MG63 (cell line): ENCODE results near the gene OR2A25. TPM values are rescaled to one million over a fixed set of nuclear protein-coding genes. Genes with fewer than 3 reads are reported as not detected.
"Not testable (repeated sequence)": the region's sequence is repeated elsewhere in the genome, so short reads cannot be mapped to it uniquely, and the experiment has no call there.

Source experiments
- DNase-seq: peaks from one replicate; pipeline ENCODE4 v3.0.0-alpha.2; 2020
- H3K27me3 ChIP-seq: fragments of 250-450 bp; sonication (Bioruptor Pico); 2 replicates; pipeline ENCODE4 v1.5.1; 2020; ENCODE audit warnings: mild to moderate bottlenecking, moderate library complexity
- H3K36me3 ChIP-seq: fragments of 250-450 bp; sonication (Bioruptor Pico); 2 replicates; pipeline ENCODE4 v1.5.1; 2020; ENCODE audit warnings: mild to moderate bottlenecking, moderate library complexity
- H3K4me3 ChIP-seq: fragments of 250-450 bp; sonication (Bioruptor Pico); 2 replicates; pipeline ENCODE4 v1.5.1; 2020; ENCODE audit warnings: mild to moderate bottlenecking, moderate library complexity
- H3K9me3 ChIP-seq: fragments of 250-450 bp; sonication (Bioruptor Pico); 2 replicates; pipeline ENCODE4 v1.5.1; 2020; ENCODE audit warnings: mild to moderate bottlenecking, moderate library complexity
- total RNA-seq: library from RNA; depleted of rRNA; stranded (reverse); fragments of >200 nt; shearing (Covaris generic); gene quantifications from 2 replicates; pipeline ENCODE4 v1.2.3, GENCODE V29; 2014; ENCODE audit warnings: low replicate concordance

Gene OR2A25
- total RNA-seq, 1 experiment from 2014 or later: not detected

DNA sequence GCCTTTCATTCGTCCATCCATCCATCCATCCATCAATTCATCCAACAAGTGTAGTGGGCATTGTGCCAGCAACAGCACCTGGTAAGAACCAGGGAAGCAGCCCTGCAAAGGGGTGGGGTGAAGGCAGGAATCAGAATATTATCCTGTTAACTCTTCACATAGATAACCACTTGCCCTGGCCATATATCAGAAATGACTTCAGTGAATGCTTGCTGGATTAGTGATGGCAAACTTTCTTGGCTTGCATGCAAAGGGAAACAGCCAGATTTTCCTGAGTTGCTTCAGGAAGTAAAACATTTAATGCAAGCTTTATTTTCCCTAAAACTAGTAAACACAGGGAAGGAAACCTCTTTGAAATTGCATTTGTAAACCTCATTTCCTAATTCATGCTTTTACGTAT lies 20.1 kb upstream of the OR2A25 start:
- Histone ChIP-seq H3K36me3 (no peaks in the 10 kb centered on the region), H3K4me3 (no peak overlapping the region), H3K9me3 (peaks cover 4% of the 10 kb centered on the region; the same call in 1 of the 2 replicates), H3K27me3 (no peaks in the 10 kb centered on the region)
- DNase-seq: peak; percentile 30

DNA sequence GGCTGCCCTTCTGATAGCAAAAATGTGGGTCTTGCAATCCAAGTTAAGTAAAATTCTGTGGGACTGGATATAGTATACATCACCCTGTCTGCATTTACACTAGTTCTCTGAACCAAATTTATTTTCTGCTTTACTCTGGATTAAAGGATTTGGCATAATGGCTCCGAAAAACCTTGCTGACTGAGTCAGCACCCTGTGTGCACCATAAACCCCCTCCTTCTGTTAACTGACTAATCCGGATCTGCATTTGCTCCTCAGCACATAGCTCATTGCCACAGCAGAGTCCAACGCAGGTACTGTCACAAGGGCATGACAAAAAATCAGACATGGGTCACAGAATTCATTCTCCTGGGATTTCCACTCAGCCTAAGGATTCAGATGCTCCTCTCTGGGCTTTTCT lies 19.5 kb upstream of the OR2A25 start:
- peaks cover 4% of the 10 kb centered on the region; the same call in 1 of the 2 replicates for H3K9me3 ChIP-seq
- DNase-seq: peak; percentile 58
- no peaks in the 10 kb centered on the region for H3K36me3 ChIP-seq
- no peaks in the 10 kb centered on the region for H3K27me3 ChIP-seq
- H3K4me3 ChIP-seq: no peak overlapping the region

DNA sequence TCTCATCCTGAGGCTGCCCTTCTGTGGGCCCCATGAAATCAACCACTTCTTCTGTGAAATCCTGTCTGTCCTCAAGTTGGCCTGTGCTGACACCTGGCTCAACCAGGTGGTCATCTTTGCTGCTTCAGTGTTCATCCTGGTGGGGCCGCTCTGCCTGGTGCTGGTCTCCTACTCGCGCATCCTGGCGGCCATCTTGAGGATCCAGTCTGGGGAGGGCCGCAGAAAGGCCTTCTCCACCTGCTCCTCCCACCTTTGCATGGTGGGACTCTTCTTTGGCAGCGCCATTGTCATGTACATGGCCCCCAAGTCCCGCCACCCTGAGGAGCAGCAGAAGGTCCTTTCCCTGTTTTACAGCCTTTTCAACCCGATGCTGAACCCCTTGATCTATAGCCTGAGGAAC lies 18.7 kb upstream of the OR2A25 start:
- H3K9me3 ChIP-seq, H3K4me3 ChIP-seq, H3K36me3 ChIP-seq, H3K27me3 ChIP-seq, DNase-seq: not testable (repeated sequence)

DNA sequence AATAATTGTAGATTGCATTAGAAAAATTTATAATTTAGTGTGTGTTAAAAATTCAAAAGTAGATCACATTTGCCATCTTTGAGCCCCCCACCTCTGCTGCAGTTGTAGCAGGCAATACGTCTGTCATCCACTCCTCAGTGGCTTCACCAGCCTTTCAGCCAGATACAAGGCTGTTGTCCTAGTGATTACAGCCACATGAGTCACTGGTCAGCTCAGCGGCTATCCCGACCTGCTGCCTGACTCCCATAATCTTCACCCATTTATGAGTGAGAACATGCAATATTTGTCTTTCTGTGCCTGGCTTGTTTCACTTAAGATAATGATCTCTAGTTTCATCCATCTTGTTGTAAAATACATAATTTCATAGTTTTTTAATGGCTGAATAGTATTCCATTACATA lies 11.7 kb upstream of the OR2A25 start:
- Histone ChIP-seq H3K27me3 (no peaks in the 10 kb centered on the region), H3K4me3 (no peak overlapping the region), H3K36me3 (no peaks in the 10 kb centered on the region), H3K9me3 (peaks cover 4% of the 10 kb centered on the region; the same call in 1 of the 2 replicates)
- peak; percentile 62 for DNase-seq

DNA sequence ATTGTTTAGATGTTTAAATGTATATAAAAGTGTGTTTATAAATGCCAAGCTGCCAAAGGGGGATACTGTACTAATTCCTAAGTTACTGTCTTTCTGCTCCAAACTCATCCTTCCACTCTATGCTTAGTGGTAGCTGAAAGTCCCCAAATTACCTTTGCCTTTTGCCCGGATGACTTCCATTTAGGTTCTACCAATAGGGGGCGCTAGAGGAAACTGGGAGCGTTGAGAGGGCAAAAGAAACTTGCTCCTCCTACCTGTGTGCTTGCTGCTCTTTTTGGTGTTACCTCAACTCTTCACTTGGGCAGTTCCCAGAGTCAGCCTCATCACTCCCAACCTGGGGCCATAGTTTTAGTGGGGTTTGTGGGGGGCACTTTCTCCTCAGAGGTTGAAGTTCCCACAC lies 5.9 kb upstream of the OR2A25 start:
- no peak overlapping the region for H3K4me3 ChIP-seq
- no peaks in the 10 kb centered on the region for H3K9me3 ChIP-seq
- H3K27me3 ChIP-seq: no peaks in the 10 kb centered on the region
- H3K36me3 ChIP-seq: no peaks in the 10 kb centered on the region
- no peak for DNase-seq

DNA sequence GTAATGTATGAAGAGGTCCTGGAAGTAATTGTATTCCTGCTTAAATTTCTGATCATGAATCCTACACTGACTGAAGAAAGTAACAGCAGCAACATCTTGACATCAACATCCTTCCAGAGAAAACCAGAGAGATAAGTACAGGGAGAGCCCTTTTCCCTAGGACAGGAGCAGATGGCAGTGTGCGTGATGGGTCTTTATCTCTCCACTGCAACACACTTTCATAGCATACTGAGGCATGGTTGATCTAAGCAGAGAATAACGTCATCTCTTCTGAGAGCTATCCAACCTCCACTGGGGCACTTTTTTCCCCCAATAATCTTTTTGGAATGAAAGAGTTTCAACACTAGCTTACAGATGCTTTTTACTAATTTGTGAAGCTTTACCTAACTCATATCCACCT lies 342 bp downstream of the OR2A25 start:
- H3K36me3 ChIP-seq: no peaks in the 10 kb centered on the region
- no peak for DNase-seq
- H3K27me3 ChIP-seq: no peaks in the 10 kb centered on the region
- no peak overlapping the region for H3K4me3 ChIP-seq
- H3K9me3 ChIP-seq: no peaks in the 10 kb centered on the region

DNA sequence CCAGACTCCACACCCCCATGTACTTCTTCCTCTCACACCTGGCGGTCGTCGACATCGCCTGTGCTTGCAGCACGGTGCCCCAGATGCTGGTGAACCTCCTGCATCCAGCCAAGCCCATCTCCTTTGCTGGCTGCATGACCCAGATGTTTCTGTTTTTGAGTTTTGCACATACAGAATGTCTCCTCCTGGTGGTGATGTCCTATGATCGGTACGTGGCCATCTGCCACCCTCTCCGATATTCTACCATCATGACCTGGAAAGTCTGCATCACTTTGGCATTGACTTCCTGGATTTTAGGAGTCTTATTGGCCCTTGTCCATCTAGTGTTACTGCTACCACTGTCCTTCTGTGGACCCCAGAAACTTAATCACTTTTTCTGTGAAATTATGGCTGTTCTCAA lies 4.8 kb downstream of the OR2A25 start:
- Histone ChIP-seq H3K27me3 (no peaks in the 10 kb centered on the region), H3K9me3 (no peaks in the 10 kb centered on the region), H3K36me3 (no peaks in the 10 kb centered on the region), H3K4me3 (no peak overlapping the region)
- DNase-seq: no peak

DNA sequence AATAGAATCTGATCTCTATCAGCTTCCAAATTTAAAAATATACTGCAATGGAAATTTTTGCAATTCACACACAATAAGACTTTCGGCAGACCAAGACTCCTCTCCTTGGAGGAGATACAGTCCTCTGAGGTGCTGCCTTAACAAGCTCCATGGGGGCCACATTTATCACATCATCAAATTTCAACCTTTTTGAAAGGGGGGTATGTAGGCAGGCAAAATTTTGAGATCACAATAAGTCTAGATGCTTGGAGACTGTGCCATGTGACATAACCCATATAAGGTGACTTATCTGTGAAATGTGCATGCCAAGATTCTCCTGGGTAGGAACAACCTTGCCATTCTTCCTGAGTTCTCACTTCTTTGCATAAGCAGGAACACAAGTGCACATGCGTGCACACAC lies 16.4 kb downstream of the OR2A25 start, which contains the start of gene OR2A12:
Gene OR2A12 (plus strand): TSS at position 301 of the 400 bp plus-strand sequence. CDS start 8,830 bp downstream, outside the sequence.
- H3K4me3 ChIP-seq: no peak within 1 kb of the TSS
- no peak for DNase-seq
- no peaks in the 10 kb centered on the region for H3K27me3 ChIP-seq
- no peaks in the 10 kb centered on the region for H3K9me3 ChIP-seq
- no peaks in the 10 kb centered on the region for H3K36me3 ChIP-seq

DNA sequence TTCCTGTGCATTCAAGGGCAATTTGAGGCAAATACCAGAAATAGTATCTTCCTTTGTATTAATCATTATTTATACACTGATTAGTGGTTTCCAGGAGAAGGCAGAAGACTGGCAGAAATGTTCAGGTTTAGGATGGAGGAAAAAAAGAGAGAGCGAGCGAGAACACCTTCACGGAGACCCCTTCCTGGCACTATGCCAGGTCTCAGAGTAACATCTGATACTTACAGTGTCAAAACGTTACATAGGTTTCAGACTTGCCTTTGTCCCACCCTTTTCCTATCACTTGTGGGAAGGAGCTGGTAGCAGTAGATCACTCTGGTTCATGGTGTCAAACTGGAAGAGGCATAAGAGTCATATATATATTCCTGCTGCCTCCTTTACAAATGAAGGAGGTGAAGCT lies 17.1 kb downstream of the OR2A25 start:
- Histone ChIP-seq H3K4me3 (no peak overlapping the region), H3K9me3 (no peaks in the 10 kb centered on the region), H3K27me3 (no peaks in the 10 kb centered on the region), H3K36me3 (no peaks in the 10 kb centered on the region)
- DNase-seq: no peak

DNA sequence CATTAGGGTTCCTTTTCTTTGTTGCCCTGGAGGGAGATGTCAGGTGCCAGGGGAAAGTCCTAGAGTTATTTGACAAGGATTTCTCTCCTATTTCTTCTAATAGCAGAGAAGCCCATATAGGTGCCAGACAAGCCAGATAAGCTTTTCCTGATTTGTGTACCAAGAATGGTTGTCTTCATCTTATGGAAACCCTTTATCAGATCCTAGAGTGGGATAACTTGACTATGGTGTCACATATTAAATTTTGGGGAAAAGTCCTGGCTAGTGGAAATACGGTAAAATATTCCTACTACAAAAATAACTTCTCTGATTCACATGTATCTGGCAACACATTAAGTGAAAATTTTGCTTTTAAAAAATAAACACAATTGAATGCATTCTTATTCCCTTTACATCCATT lies 17.6 kb downstream of the OR2A25 start:
- Histone ChIP-seq H3K4me3 (no peak overlapping the region), H3K9me3 (no peaks in the 10 kb centered on the region), H3K27me3 (no peaks in the 10 kb centered on the region), H3K36me3 (no peaks in the 10 kb centered on the region)
- DNase-seq: no peak

DNA sequence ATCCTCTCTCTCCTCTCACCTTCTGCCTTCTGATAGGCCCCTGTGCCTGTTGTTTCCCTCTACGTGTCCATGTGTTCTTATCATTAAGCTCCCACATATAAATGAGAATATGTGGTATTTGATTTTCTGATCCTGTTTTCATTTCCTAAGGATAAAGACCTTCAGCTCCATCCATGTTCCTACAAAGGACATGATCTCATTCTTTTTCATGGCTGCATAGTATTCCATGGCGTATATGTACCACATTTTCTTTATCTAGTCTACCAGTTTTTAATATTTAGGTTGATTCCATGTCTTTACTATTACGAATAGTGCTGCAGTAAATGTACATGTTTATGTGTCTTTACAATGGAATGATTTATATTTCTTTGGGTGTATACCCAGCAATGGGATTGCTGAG lies 21.1 kb downstream of the OR2A25 start:
- Histone ChIP-seq H3K36me3 (no peaks in the 10 kb centered on the region), H3K9me3 (no peaks in the 10 kb centered on the region), H3K27me3 (no peaks in the 10 kb centered on the region), H3K4me3 (no peak overlapping the region)
- no peak for DNase-seq

DNA sequence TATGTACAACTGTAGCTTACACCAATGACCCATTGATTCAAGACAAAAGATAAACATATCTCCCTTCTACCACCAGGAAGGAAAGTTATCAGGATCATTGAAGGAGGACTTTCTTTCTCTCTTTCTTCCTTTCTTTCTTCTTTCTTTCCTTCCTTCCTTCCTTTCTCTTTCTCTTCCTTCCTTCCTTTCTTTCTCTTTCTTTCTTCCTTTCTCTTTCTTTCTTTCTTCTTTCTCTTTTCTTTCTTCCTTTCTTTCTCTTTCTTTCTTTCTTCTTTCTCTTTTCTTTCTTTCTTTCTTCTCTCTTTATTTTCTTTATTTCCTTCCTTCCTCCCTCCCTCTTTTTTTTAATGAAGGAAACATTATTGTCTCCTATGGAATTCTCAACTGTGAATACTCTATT lies 29.2 kb downstream of the OR2A25 start:
- no peak for DNase-seq

DNA sequence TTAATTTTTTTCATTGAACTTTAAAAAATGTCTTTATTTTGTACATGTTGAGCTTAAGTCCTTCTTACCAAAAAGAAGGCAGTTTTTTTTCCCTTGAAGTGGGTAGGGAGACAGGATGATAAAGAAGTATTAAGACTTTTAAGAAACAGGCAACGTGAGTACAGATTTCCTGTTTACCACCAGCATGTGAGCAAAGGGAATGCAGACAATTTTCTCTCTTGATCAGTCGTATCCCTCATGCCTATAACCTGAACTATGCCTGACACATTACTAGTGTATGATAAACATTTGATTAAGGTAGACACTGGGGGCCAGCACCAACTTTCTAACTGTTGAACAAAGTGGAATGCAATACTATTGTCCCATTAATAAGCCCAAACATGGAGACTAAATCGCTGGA lies 31.0 kb downstream of the OR2A25 start:
- Histone ChIP-seq H3K9me3 (no peaks in the 10 kb centered on the region), H3K4me3 (no peak overlapping the region), H3K27me3 (no peaks in the 10 kb centered on the region), H3K36me3 (no peaks in the 10 kb centered on the region)
- DNase-seq: no peak

More for the DNA sequence above, 29.2 kb downstream of the OR2A25 start:
- Histone ChIP-seq H3K27me3 (no peaks in the 10 kb centered on the region), H3K4me3 (no peak overlapping the region), H3K36me3 (no peaks in the 10 kb centered on the region), H3K9me3 (no peaks in the 10 kb centered on the region)

DNA sequence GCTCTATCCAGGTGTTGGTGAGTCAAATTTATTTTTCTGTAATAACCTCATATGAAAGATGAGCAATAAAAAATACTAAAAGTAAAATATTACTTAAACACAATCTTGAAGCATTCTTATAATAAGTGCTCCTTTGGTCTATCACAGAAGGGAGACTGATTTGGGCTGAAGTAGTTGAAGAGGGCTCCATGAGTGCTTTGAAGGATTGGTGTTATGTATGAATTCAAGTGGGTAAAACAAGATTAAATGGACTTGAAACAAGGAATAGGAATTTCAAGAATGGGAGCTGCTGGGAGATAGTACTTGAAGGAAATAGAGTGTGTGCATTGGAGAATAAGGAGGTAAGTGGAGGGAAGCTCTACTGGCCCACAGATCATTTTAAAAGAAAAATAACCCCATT lies 32.4 kb downstream of the OR2A25 start:
- DNase-seq: no peak
- H3K4me3 ChIP-seq: no peak overlapping the region
- no peaks in the 10 kb centered on the region for H3K36me3 ChIP-seq

DNA sequence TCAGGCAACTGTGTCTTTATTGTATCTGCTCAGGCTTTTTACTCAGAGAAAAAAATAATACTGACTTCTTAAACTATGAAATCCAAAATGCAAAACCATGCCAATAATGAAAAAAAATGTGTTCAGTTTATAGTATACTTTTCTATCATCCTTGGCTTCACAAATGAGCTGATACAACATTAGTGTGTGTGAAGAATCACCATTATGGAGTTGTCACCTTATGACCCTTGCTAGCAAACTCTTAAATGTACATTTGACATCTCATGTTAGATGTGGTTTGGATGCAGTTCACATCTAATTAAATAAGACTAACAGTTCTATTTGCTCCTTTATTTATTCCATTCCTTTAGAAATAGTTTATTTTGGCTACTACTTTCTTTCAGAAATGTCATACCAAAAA lies 35.6 kb downstream of the OR2A25 start:
- Histone ChIP-seq H3K4me3 (no peak overlapping the region), H3K27me3 (no peaks in the 10 kb centered on the region), H3K9me3 (no peaks in the 10 kb centered on the region), H3K36me3 (no peaks in the 10 kb centered on the region)
- DNase-seq: no peak

More for the DNA sequence above, 32.4 kb downstream of the OR2A25 start:
- Histone ChIP-seq H3K27me3 (no peaks in the 10 kb centered on the region), H3K9me3 (no peaks in the 10 kb centered on the region)

DNA sequence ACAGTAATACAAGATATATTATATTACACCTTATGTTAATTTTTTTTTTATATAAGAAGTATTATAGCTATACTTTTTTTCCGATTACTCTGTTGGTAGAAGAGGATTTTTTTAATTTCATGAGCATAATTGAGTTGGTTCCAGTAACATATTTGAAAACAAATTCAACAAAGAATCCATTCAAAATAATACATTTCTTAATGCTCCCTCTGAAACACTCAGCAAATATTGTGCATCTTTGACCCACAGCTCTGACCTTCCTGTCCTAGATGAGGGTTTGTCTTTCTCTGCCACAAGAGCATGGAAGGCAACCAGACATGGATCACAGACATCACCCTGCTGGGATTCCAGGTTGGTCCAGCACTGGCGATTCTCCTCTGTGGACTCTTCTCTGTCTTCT lies 39.7 kb downstream of the OR2A25 start, which contains the start of gene OR2A2:
Gene OR2A2 (plus strand): TSS at position 301 of the 400 bp plus-strand sequence. CDS start 0 bp downstream, at position 301.
- H3K36me3 ChIP-seq: no peaks in the 10 kb centered on the region
- no peaks in the 10 kb centered on the region for H3K9me3 ChIP-seq
- DNase-seq: no peak
- no peak within 1 kb of the TSS for H3K4me3 ChIP-seq
- H3K27me3 ChIP-seq: no peaks in the 10 kb centered on the region

DNA sequence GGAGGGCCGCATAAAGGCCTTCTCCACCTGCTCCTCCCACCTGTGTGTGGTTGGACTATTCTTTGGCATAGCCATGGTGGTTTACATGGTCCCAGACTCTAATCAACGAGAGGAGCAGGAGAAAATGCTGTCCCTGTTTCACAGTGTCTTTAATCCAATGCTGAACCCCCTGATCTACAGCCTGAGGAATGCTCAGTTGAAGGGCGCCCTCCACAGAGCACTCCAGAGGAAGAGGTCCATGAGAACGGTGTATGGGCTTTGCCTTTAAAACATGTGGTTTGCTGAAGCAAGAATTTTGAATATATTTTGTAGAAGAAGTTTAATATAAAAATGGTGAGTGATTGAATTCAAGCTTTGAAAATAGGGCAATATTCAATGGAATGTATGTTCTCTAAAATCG lies 40.7 kb downstream of the OR2A25 start:
- Histone ChIP-seq H3K27me3 (no peaks in the 10 kb centered on the region), H3K9me3 (no peaks in the 10 kb centered on the region), H3K4me3 (no peak overlapping the region), H3K36me3 (no peaks in the 10 kb centered on the region)
- DNase-seq: no peak

DNA sequence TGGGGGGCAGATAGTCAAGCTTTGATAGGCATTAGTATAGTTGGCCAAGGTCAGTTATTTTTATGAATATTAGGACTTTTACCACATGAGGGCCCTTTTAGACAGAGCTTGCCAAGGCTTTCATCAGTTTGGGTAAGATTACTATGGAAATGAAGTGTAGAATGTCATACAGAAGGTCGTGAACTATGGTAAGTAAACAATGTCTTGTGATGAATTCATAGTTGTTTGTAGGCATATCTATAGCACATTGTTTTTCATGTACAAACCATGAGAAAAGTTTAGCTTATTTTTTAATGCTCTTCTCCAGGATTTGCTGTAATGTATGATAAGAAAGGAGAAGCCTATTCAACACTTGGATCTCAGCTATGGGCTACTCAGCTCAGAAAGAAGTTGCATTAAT lies 44.0 kb downstream of the OR2A25 start:
- H3K36me3 ChIP-seq: no peaks in the 10 kb centered on the region
- H3K4me3 ChIP-seq: no peak overlapping the region
- H3K9me3 ChIP-seq: no peaks in the 10 kb centered on the region
- no peak for DNase-seq
- H3K27me3 ChIP-seq: no peaks in the 10 kb centered on the region

DNA sequence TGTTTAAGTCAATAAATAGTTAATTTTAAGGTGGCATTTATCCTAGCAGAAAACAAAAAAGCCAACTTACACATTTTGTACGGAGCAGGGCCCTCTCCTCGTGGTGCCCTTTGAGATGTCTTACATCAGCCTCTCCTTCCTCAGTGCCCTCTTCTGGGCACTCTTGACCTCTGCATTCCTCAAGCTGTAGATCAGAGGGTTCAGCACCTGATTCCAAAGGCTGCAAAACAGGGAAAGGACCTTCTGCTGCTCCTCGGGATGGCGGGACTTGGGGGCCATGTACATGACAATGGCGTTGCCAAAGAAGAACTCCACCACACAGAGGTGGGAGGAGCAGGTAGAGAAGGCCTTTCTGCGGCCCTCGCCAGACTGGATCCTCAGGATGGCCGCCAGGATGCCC lies 48.7 kb downstream of the OR2A25 start:
- no peaks in the 10 kb centered on the region for H3K9me3 ChIP-seq
- no peaks in the 10 kb centered on the region for H3K27me3 ChIP-seq
- H3K36me3 ChIP-seq: no peaks in the 10 kb centered on the region
- H3K4me3 ChIP-seq: no peak overlapping the region
- DNase-seq: no peak
